ENCODE measurements around the gene FES. TPM values are rescaled to one million over a fixed set of nuclear protein-coding genes. Genes with fewer than 3 reads are reported as not detected.

Gene FES
- total RNA-seq: 15.1 and 15.6 TPM in 2 replicates

DNA sequence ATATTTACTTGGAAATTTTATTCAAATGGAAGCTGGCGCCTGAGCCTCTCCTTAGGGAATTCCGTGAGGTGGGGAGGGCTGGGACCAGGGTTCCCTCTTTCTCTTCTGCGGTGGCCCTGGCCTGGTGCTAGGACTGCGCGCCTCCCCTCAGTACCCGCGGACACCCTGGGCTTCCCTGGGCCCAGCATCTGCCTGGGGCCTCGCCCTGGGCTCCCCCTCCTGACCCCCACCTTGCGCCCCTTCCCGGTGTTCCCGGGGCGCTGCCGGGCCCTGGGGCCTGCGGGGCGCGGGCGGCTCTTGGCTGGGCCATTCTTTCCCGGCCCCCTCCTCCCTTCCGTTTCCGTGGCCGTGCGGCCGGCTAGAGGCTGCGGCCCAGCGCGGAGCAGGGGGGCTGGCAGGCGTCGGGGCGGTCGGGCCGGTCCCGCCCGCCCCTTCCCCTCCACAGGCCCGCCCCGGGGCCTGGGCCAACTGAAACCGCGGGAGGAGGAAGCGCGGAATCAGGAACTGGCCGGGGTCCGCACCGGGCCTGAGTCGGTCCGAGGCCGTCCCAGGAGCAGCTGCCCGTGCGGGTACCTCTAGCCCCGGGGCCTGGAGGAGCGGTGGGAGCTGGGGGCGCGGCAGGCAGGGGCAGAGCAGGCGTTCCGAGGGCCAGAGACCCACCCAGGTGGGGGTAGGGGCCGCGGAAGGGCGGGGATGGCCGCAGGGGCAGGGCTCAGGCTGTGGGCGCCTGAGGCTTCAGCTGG, at the start of gene FES:
FES (plus strand) TSS at position 529 of the 743 bp plus-strand sequence. CDS start 542 bp downstream, outside the sequence.
- TF ChIP-seq, protein P1, sequence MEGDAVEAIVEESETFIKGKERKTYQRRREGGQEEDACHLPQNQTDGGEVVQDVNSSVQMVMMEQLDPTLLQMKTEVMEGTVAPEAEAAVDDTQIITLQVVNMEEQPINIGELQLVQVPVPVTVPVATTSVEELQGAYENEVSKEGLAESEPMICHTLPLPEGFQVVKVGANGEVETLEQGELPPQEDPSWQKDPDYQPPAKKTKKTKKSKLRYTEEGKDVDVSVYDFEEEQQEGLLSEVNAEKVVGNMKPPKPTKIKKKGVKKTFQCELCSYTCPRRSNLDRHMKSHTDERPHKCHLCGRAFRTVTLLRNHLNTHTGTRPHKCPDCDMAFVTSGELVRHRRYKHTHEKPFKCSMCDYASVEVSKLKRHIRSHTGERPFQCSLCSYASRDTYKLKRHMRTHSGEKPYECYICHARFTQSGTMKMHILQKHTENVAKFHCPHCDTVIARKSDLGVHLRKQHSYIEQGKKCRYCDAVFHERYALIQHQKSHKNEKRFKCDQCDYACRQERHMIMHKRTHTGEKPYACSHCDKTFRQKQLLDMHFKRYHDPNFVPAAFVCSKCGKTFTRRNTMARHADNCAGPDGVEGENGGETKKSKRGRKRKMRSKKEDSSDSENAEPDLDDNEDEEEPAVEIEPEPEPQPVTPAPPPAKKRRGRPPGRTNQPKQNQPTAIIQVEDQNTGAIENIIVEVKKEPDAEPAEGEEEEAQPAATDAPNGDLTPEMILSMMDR (IDR thresholded peaks at IDR 0.05; ENCODE audit: insufficient read depth, low read length, poor library complexity, severe bottlenecking): no peak
- peaks cover 3% of the 10 kb centered on the region for H3K36me3 ChIP-seq (ENCODE audit: control insufficient read depth, insufficient read depth, low read length)
- H3K4me3 ChIP-seq (ENCODE audit: low read depth, low read length): peak within 1 kb of the TSS; percentile 51
- H3K27me3 ChIP-seq (ENCODE audit: control insufficient read depth, insufficient read depth, low read length): no peaks in the 10 kb centered on the region
- no peak for DNase-seq (ENCODE audit: low read depth)

DNA sequence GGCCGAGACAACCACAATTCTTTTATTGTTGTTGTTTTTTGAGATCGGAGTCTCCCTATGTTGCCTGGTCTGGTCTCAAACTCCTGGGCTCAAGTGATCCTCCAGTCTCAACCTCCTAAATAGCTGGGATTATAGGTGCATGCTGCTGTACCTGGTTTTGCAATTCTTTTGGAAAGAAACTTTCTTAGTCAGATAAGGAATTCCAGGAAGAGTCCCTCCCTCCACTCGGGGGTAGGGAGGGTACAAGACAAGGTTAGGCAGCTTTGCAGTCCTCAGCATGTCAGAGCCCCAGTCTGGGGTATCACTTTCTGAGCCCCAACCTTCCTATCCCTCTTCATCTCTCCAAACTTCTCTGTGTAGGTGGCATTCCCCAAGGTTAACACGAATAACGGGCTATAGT, 49.7 kb upstream of the FES start:
- Histone ChIP-seq H3K4me3 (ENCODE audit: low read depth, low read length) (no peak overlapping the region), H3K27me3 (ENCODE audit: control insufficient read depth, insufficient read depth, low read length) (no peaks in the 10 kb centered on the region), H3K36me3 (ENCODE audit: control insufficient read depth, insufficient read depth, low read length) (no peaks in the 10 kb centered on the region)
- no peak for DNase-seq (ENCODE audit: low read depth)
- TF ChIP-seq, protein P1 (IDR thresholded peaks at IDR 0.05; ENCODE audit: insufficient read depth, low read length, poor library complexity, severe bottlenecking): no peak

DNA sequence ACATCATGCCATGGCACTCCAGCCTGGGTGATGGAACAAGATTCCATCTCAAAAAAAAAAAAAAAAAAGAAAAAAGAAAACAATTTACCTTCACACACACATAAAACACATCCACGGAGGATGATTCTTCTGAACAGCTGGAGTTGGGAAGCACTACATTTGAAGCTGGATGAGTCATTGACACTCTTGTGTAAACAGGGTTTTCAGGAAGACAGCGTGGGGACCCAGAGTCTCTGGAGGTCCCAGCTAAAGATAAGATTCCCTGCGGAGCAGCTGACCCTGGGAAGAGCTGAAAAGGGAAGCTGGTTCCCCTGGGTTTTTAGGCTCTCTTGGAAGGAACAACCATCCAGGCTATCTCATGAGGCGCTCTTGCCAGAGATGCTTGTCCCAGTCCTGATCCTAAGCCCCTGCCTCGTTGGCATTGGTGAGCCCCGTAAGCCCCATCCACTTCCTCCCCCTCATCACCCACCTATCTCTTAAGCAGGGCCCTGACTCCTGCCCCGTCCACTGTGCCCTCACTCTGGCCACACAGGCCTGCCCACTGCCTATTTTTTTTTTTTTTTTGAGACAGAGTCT, 47.9 kb upstream of the FES start:
- no peaks in the 10 kb centered on the region for H3K27me3 ChIP-seq (ENCODE audit: control insufficient read depth, insufficient read depth, low read length)
- peak; percentile 49 for DNase-seq (ENCODE audit: low read depth)
- H3K36me3 ChIP-seq (ENCODE audit: control insufficient read depth, insufficient read depth, low read length): no peaks in the 10 kb centered on the region
- H3K4me3 ChIP-seq (ENCODE audit: low read depth, low read length): no peak overlapping the region
- TF ChIP-seq, protein P1 (IDR thresholded peaks at IDR 0.05; ENCODE audit: insufficient read depth, low read length, poor library complexity, severe bottlenecking): no peak

DNA sequence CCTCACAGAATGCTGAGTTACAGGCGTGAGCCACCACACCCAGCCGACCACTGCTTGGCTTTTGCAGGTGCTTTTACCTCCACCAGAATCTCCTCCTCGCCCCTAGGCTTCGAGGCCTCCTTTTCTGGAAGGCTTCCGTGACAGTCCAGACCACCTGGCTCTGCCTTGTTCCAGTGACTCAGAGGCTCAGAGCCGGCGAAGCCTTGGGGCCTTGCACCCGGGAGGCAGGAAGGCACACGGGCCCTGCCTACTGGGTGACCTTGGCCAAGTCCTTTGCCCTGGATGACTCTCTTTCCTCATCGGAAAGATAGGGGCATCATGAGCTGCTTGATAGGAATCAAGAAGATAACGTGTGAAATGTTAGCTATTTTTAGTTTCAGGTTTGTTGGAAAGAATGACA, 47.2 kb upstream of the FES start:
- TF ChIP-seq, protein P1 (IDR thresholded peaks at IDR 0.05; ENCODE audit: insufficient read depth, low read length, poor library complexity, severe bottlenecking): no peak
- H3K27me3 ChIP-seq (ENCODE audit: control insufficient read depth, insufficient read depth, low read length): no peaks in the 10 kb centered on the region
- no peaks in the 10 kb centered on the region for H3K36me3 ChIP-seq (ENCODE audit: control insufficient read depth, insufficient read depth, low read length)
- H3K4me3 ChIP-seq (ENCODE audit: low read depth, low read length): no peak overlapping the region
- no peak for DNase-seq (ENCODE audit: low read depth)

DNA sequence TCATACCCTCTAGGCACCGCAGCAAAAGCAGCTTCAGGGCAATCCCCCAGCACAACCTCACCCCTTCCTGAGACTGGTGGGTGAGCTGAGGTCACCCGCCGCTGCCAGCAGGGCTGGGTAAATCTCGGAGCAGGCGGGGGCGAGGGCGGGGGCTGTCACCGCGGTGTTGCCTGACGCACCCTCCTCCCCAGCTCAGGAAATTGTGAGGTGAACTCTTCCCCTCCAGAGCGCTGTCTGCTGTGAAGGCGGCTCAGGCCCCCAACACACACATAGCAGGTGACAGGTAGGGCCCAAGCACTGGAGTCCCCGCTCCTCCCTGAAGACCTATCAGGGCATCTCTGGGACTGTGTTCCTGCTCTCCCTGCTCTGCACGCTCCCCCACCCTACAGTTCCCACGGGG, 46.2 kb upstream of the FES start:
- TF ChIP-seq, protein P1 (IDR thresholded peaks at IDR 0.05; ENCODE audit: insufficient read depth, low read length, poor library complexity, severe bottlenecking): no peak
- Histone ChIP-seq H3K27me3 (ENCODE audit: control insufficient read depth, insufficient read depth, low read length) (no peaks in the 10 kb centered on the region), H3K36me3 (ENCODE audit: control insufficient read depth, insufficient read depth, low read length) (no peaks in the 10 kb centered on the region), H3K4me3 (ENCODE audit: low read depth, low read length) (no peak overlapping the region)
- DNase-seq (ENCODE audit: low read depth): no peak
